A549 (cell line): ENCODE data around the gene GMDS. TPM values are rescaled to one million over a fixed set of nuclear protein-coding genes. Genes with fewer than 3 reads are reported as not detected.

Experiments used
- ATAC-seq, 2 experiments: fragments of 200-7000 bp in 1 of 2; fragments of >200 bp in 1 of 2; cut with Nextera tagmentation in 1 of 2; cut with Tn5 transposase in 1 of 2; 3 replicates each; pipeline versions ENCODE4 v1.8.0 to v1.9.1; 2018 to 2020; ENCODE audit warnings: mild to moderate bottlenecking in 1 of 2, moderate library complexity in 1 of 2
- CTCF ChIA-PET: fragments of 300-600 bp; sonication (Branson Sonifier 250); formaldehyde crosslinking; extraction: SDS; loops from one replicate; lab custom pipeline; 2021; ENCODE audit warnings: antibody characterized with exemption, inconsistent platforms; lab: Yijun Ruan, JAX
- POLR2A ChIA-PET: fragments of 350-600 bp; formaldehyde crosslinking; extraction: SDS; loops from one replicate; lab custom pipeline; 2021; ENCODE audit warnings: antibody characterized with exemption, inconsistent platforms; lab: Yijun Ruan, JAX
- DNase-seq, 2 experiments: peaks; one replicate each; pipeline versions ENCODE4 v3.0.0 to v3.0.0-alpha.2; 2011 to 2016; ENCODE audit warnings: low read depth in 1 of 2, low spot score in 1 of 2
- FAIRE-seq: peaks from 2 replicates; lab custom pipeline; 2011; peaks lifted over from hg19 to GRCh38; lab: Jason Lieb, UNC
- H3K27ac ChIP-seq, 2 experiments: fragments of >200 bp; sonication (Bioruptor Twin); formaldehyde crosslinking; 3 replicates each; pipeline ENCODE4 v1.5.1; 2016 to 2017
- H3K4me1 ChIP-seq: fragments of >200 bp; sonication (Bioruptor Twin); formaldehyde crosslinking; 3 replicates; pipeline ENCODE4 v1.6.1; 2016
- H3K4me2 ChIP-seq: fragments of >200 bp; sonication (Bioruptor Twin); formaldehyde crosslinking; 3 replicates; pipeline ENCODE4 v1.6.1; 2016
- H3K4me3 ChIP-seq: fragments of >200 bp; sonication (Bioruptor Twin); formaldehyde crosslinking; 3 replicates; pipeline ENCODE4 v1.5.1; 2016
- H3K9me3 ChIP-seq: fragments of >200 bp; sonication (Bioruptor Twin); formaldehyde crosslinking; 3 replicates; pipeline ENCODE4 v1.6.1; 2016
- CBX8 ChIP-seq: fragments of 200-600 bp; sonication (generic); IDR thresholded peaks from 2 replicates; pipeline ENCODE4 v1.6.1; 2016
- CHD4 ChIP-seq: fragments of 200-600 bp; sonication (generic); IDR thresholded peaks from 2 replicates; pipeline ENCODE4 v1.6.1; 2016; ENCODE audit warnings: antibody characterized with exemption, mild to moderate bottlenecking, borderline replicate concordance
- CTCF ChIP-seq: fragments of >200 bp; sonication (Bioruptor Twin); formaldehyde crosslinking; IDR thresholded peaks from 3 replicates; pipeline ENCODE4 v1.5.1; 2016
- EHMT2 ChIP-seq: fragments of 200-600 bp; sonication (generic); IDR thresholded peaks from 2 replicates; pipeline ENCODE4 v1.6.1; 2016; ENCODE audit warnings: antibody characterized with exemption, low read depth, mild to moderate bottlenecking, moderate library complexity
- ELK1 ChIP-seq: fragments of 150-350 bp; IDR thresholded peaks from 2 replicates; pipeline ENCODE4 v1.6.1; 2014; ENCODE audit warnings: low read depth, mild to moderate bottlenecking, low read length
- ESRRA ChIP-seq: fragments of 150-350 bp; IDR thresholded peaks from 2 replicates; pipeline ENCODE4 v1.6.1; 2014; ENCODE audit warnings: mild to moderate bottlenecking, low read length, borderline replicate concordance
- FOSB ChIP-seq: fragments of 250-450 bp; sonication (Bioruptor Pico); IDR thresholded peaks from 2 replicates; pipeline ENCODE4 v1.5.0; 2020; ENCODE audit warnings: mild to moderate bottlenecking, moderate library complexity
- GATA3 ChIP-seq: IDR thresholded peaks from 2 replicates; pipeline ENCODE4 v1.6.1; 2012; ENCODE audit warnings: borderline replicate concordance
- HDAC2 ChIP-seq: fragments of 200-600 bp; sonication (generic); IDR thresholded peaks from 2 replicates; pipeline ENCODE4 v1.6.1; 2016
- HMGXB4 ChIP-seq: fragments of 250-450 bp; sonication (Bioruptor Pico); IDR thresholded peaks from 2 replicates; pipeline ENCODE4 v1.5.0; 2021; ENCODE audit warnings: mild to moderate bottlenecking, moderate library complexity, borderline replicate concordance
- JUN ChIP-seq, 2 experiments: fragments of >200 bp; sonication (Bioruptor Twin); formaldehyde crosslinking; IDR thresholded peaks; 2 replicates in 1 of 2; 3 replicates in 1 of 2; pipeline ENCODE4 v1.6.1; 2016 to 2017
- KDM1A ChIP-seq: fragments of 200-600 bp; sonication (generic); IDR thresholded peaks from 2 replicates; pipeline ENCODE4 v1.6.1; 2016; ENCODE audit warnings: low read depth, mild to moderate bottlenecking
- MAZ ChIP-seq: fragments of 150-350 bp; IDR thresholded peaks from 2 replicates; pipeline ENCODE4 v1.6.1; 2014; ENCODE audit warnings: antibody characterized with exemption, low read depth, low read length, borderline replicate concordance
- MYC ChIP-seq: IDR thresholded peaks from 2 replicates; pipeline ENCODE4 v1.6.1; 2012; ENCODE audit warnings: mild to moderate bottlenecking, inconsistent platforms, low read length, improper control_type of control experiment, borderline replicate concordance
- NPAS2 ChIP-seq: fragments of 250-450 bp; sonication (Bioruptor Pico); IDR thresholded peaks from 2 replicates; pipeline ENCODE4 v1.8.0; 2022; ENCODE audit warnings: mild to moderate bottlenecking, moderate library complexity, borderline replicate concordance
- NR3C1 ChIP-seq: fragments of >200 bp; sonication (Bioruptor Twin); formaldehyde crosslinking; IDR thresholded peaks from 3 replicates; pipeline ENCODE4 v1.6.1; 2017
- POLR2A ChIP-seq: IDR thresholded peaks from 2 replicates; pipeline ENCODE4 v1.6.1; 2012; ENCODE audit warnings: mild to moderate bottlenecking, low read length
- RAD21 ChIP-seq, 2 experiments: fragments of >200 bp in 1 of 2; sonication (Bioruptor Twin) in 1 of 2; formaldehyde crosslinking in 1 of 2; IDR thresholded peaks in 1 of 2; conservative IDR thresholded peaks in 1 of 2; 2 replicates in 1 of 2; 3 replicates in 1 of 2; pipeline ENCODE4 v1.6.1; 2012 to 2018; ENCODE audit warnings: inconsistent platforms in 1 of 2
- RCOR1 ChIP-seq: fragments of 150-350 bp; IDR thresholded peaks from 2 replicates; pipeline ENCODE4 v1.6.1; 2014; ENCODE audit warnings: antibody characterized with exemption, low read length, low read depth
- REST ChIP-seq: fragments of 200-600 bp; sonication (generic); IDR thresholded peaks from 2 replicates; pipeline ENCODE4 v1.6.1; 2016; ENCODE audit warnings: antibody characterized with exemption, mild to moderate bottlenecking, moderate library complexity
- RFX5 ChIP-seq: fragments of 450-650 bp; IDR thresholded peaks from 2 replicates; pipeline ENCODE4 v1.7.1; 2014; ENCODE audit warnings: antibody characterized with exemption, mild to moderate bottlenecking, moderate library complexity
- RNF2 ChIP-seq: fragments of 200-600 bp; sonication (generic); IDR thresholded peaks from 2 replicates; pipeline ENCODE4 v1.6.1; 2016; ENCODE audit warnings: low read depth, mild to moderate bottlenecking, antibody characterized with exemption, moderate library complexity, borderline replicate concordance
- SREBF2 ChIP-seq: fragments of 450-650 bp; IDR thresholded peaks from 2 replicates; pipeline ENCODE4 v1.6.1; 2014; ENCODE audit warnings: mild to moderate bottlenecking, moderate library complexity
- TP53 ChIP-seq: fragments of 250-450 bp; sonication (Bioruptor Pico); IDR thresholded peaks from 2 replicates; pipeline ENCODE4 v1.5.0; 2021; ENCODE audit warnings: mild to moderate bottlenecking, moderate library complexity
- USF2 ChIP-seq: fragments of 450-650 bp; IDR thresholded peaks from 2 replicates; pipeline ENCODE4 v1.6.1; 2014; ENCODE audit warnings: antibody characterized with exemption
- ZC3H11A ChIP-seq: fragments of 450-650 bp; IDR thresholded peaks from 2 replicates; pipeline ENCODE4 v1.6.1; 2014; ENCODE audit warnings: antibody characterized with exemption, mild to moderate bottlenecking
- whole genome bisulfite sequencing: methylation state at CpG from one replicate; pipeline ENCODE4 v1.1.6; 2017; ENCODE audit errors: missing lambda C conversion rate; 5-methylcytosine and 5-hydroxymethylcytosine counted together
- polyA plus RNA-seq, 4 experiments: library from polyadenylated mRNA; depleted of rRNA in 3 of 4; stranded (reverse); fragments of >200 nt; fragmentation: RNase III in 1 of 4; extraction: RNeasy Plus Mini Kit Qiagen cat#74134 plus additional on column Dnase treatment in 1 of 4; gene quantifications; 2 replicates in 3 of 4; 3 replicates in 1 of 4; pipeline ENCODE4 v1.2.3, GENCODE V29; 2011 to 2017

Gene GMDS
- polyA plus RNA-seq, 2 of the 4 experiments (the other 2 are of a cell fraction), result 9.9 to 12.4 TPM

GRCh38 chr6:1579096-1579495 is 666.3 kb downstream of the GMDS start:
- POLR2A ChIA-PET, result no interaction called here
- ATAC-seq (no peak), FAIRE-seq (no peak), DNase-seq (no peak)
- no peak for TF ChIP-seq HMGXB4 (CRISPR knock-in tag)
- no peak for TF ChIP-seq CTCF
- TF ChIP-seq JUN (IDR thresholded peaks at IDR 0.05), result no peak
- no peak for TF ChIP-seq ELK1
- TF ChIP-seq POLR2A, result no peak
- TF ChIP-seq MYC, result no peak
- TF ChIP-seq ESRRA, result no peak
- no peak for TF ChIP-seq MAZ
- TF ChIP-seq RCOR1, result no peak
- TF ChIP-seq USF2, result no peak
- TF ChIP-seq CBX8, result no peak
- TF ChIP-seq NPAS2 (CRISPR knock-in tag), result no peak
- no peak for TF ChIP-seq CHD4
- H3K4me3 ChIP-seq, result no peak overlapping the region
- 56% methylated on average over 5 of the region's 5 CpGs for WGBS
- H3K27ac ChIP-seq, result no peak overlapping the region
- H3K4me2 ChIP-seq, result no peak overlapping the region
- CTCF ChIA-PET, result interaction anchor here (1.8 kb wide), 1 partner anchor 17 kb away, joined by 10 read pairs; no protein-coding TSS in a partner anchor
- H3K4me1 ChIP-seq, result no peaks in the 10 kb centered on the region
- H3K9me3 ChIP-seq, result no peaks in the 10 kb centered on the region

- Histone ChIP-seq H3K4me3 (no peak overlapping the region), H3K4me1 (no peaks in the 10 kb centered on the region), H3K4me2 (no peak overlapping the region), H3K27ac (no peak overlapping the region), H3K9me3 (no peaks in the 10 kb centered on the region)
- ChIA-PET POLR2A (no interaction called here), CTCF (no interaction called here)
- WGBS, result 70% methylated on average over 19 of the region's 19 CpGs
- DNase-seq, result no peak
- no peak for ATAC-seq
- no peak for FAIRE-seq
- TF ChIP-seq KDM1A, result no peak
- TF ChIP-seq EHMT2, result no peak
- TF ChIP-seq RCOR1, result no peak
- TF ChIP-seq FOSB (CRISPR knock-in tag), result no peak
- TF ChIP-seq RAD21 (conservative IDR thresholded peaks at IDR 0.05 in 1 of 2, IDR thresholded peaks at IDR 0.05 in 1 of 2), result no peak
- TF ChIP-seq ELK1, result no peak
- no peak for TF ChIP-seq TP53 (CRISPR knock-in tag)
- TF ChIP-seq CBX8, result no peak
- no peak for TF ChIP-seq RFX5
- TF ChIP-seq REST, result no peak
- no peak for TF ChIP-seq ZC3H11A
- TF ChIP-seq MAZ, result no peak
- no peak for TF ChIP-seq NR3C1
- TF ChIP-seq SREBF2, result no peak
- no peak for TF ChIP-seq GATA3
- TF ChIP-seq RNF2, result no peak
- TF ChIP-seq HDAC2, result no peak
These were observed 667.3 kb downstream of the GMDS start for GRCh38 chr6:1577896-1578745.
